Testis (tissue), 2 donors: ENCODE results near the gene SUMO2.

Source experiments
- POLR2A ChIP-seq: fragments of 450-650 bp; IDR thresholded peaks from one replicate; pipeline ENCODE4 v1.6.1; 2017; ENCODE audit warnings: antibody characterized with exemption, mild to moderate bottlenecking, moderate library complexity
- TF ChIP-seq, protein P1 (sequence below), 3 experiments: fragments of 450-650 bp in 2 of 3; fragments of 200-600 bp in 1 of 3; sonication (generic) in 1 of 3; IDR thresholded peaks; one replicate each; pipeline ENCODE4 v1.5.1; 2016 to 2019; ENCODE audit warnings: antibody characterized with exemption in 3 of 3, mild to moderate bottlenecking in 2 of 3, moderate library complexity in 1 of 3

DNA sequence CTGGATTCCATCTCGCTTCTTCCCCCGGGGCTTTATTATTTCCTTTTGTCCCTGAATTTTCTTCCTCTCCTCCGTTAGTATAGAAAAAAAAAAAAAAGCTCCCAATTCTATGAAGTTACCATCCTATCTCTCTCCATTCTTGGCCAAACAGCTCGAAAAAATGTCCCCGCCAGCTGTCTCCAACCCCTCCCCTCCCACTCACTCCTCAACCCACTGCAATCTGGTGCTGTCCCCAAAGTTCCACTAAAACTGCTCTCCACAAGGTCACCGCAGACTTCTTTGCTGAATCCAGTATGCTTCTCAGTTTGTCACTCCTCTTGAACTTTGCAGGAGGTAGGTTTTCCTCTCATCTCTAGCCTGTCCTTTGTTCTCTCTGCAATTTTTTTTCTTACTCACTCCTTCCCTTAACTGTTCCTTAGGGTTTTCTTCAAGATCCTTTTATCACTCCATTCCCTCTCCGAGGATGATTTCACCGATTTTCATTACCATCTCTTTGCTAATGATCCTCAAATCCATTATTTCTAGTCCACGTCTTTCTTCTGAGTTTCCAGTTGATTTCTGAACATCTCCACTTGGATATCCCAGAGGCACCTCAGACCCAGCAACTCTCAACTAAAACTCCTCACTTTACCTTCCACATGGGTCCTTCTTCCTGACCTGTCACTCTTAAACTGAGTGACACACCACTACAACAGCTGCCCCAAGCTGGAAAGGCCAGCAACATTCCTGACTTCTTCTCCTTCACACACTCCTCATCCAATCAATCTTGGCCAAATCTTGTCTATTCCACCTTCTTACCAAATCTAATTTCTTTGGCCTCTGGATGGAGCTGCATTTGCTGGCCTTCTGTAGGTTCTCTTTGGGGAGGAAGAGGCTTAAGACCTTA lies 1.5 kb upstream of the SUMO2 start:
- TF ChIP-seq, protein P1, sequence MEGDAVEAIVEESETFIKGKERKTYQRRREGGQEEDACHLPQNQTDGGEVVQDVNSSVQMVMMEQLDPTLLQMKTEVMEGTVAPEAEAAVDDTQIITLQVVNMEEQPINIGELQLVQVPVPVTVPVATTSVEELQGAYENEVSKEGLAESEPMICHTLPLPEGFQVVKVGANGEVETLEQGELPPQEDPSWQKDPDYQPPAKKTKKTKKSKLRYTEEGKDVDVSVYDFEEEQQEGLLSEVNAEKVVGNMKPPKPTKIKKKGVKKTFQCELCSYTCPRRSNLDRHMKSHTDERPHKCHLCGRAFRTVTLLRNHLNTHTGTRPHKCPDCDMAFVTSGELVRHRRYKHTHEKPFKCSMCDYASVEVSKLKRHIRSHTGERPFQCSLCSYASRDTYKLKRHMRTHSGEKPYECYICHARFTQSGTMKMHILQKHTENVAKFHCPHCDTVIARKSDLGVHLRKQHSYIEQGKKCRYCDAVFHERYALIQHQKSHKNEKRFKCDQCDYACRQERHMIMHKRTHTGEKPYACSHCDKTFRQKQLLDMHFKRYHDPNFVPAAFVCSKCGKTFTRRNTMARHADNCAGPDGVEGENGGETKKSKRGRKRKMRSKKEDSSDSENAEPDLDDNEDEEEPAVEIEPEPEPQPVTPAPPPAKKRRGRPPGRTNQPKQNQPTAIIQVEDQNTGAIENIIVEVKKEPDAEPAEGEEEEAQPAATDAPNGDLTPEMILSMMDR (IDR thresholded peaks at IDR 0.05), result no peak
- TF ChIP-seq POLR2A, result no peak
